Posterior vena cava (tissue), 2 donors: ENCODE results near the gene INPP4A. TPM values are rescaled to one million over a fixed set of nuclear protein-coding genes. Genes with fewer than 3 reads are reported as not detected.
A peak's percentile ranks its signal among the peaks of the same experiment; 100 is the strongest.

Experiments
- DNase-seq: peaks from one replicate; pipeline ENCODE4 v3.0.0-alpha.2; 2020; ENCODE audit warnings: low spot score
- intact Hi-C, 2 donors: fragments of 100-400 bp; cut with DNase I; formaldehyde crosslinking; loops; one replicate each; pipeline versions ENCODE4 v1.14.1 to v1.14.2; 2022 to 2023
- total RNA-seq, 2 donors: library from RNA; stranded (reverse); fragmentation: NEBNext Ultra II Directional; extraction: Animal tissue kit (Norgen Biotek cat#: 25700); gene quantifications; one replicate each; pipeline ENCODE4 v1.2.1, GENCODE V29; 2021
- donor health status: DM: yes; HTN: yes; CAD: no.
- donor health status: DM: yes; HTN: yes; CAD: no.

INPP4A gene
- total RNA-seq, 2 donors from 2014 or later = 31.5 to 42.9 TPM

DNA sequence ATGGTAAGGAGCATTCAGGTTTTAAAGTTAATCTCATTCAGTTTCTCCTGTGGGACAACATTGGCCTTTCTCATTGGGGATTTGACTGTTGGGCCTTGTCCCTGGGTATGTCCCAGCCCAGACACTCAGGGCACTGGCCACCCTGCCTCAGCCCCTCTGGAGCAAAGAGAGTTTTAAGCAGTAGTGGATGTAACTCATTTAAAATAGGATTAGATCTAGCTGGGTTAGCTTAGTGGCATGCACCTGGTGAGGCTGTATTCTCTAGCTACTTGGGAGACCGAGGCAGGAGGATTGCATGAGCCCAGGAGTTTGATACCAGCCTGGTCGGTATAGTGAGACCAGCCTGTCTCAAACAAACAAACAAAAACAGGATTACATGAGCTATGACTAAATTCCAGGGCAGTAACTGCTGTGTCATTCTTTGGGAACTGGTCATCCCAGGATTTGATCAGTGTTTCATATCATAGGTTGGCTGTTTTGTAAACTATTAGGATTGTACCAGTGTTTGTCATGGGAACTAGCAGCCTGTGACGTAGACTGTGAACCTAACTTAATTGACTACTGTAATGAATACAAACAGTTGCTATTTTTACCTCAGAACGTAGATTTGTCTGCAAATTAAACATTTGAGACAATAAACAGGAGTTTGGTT, 12.5 kb downstream of the INPP4A start:
- DNase-seq = no peak
- intact Hi-C loops = no loop called here

DNA sequence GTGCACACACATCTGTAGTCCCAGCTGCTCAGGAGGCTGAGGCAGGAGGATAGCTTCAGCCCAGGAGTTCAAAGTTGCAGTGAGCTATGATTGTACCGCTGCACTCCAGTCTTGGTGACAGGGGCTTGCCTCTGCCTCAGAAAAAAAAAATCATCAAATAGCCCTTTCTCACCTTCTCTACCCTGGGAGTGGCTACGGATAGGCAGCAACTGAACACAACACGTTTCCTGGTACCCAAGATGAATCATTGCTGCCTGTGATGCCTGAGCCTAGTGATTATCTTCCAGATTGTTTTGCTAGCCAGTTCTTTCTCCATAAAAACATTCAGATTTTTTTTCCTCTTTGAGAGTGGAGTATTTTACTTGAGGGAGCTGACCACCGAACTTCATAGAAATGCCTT, 13.5 kb downstream of the INPP4A start:
- no peak for DNase-seq
- intact Hi-C loops = no loop called here

DNA sequence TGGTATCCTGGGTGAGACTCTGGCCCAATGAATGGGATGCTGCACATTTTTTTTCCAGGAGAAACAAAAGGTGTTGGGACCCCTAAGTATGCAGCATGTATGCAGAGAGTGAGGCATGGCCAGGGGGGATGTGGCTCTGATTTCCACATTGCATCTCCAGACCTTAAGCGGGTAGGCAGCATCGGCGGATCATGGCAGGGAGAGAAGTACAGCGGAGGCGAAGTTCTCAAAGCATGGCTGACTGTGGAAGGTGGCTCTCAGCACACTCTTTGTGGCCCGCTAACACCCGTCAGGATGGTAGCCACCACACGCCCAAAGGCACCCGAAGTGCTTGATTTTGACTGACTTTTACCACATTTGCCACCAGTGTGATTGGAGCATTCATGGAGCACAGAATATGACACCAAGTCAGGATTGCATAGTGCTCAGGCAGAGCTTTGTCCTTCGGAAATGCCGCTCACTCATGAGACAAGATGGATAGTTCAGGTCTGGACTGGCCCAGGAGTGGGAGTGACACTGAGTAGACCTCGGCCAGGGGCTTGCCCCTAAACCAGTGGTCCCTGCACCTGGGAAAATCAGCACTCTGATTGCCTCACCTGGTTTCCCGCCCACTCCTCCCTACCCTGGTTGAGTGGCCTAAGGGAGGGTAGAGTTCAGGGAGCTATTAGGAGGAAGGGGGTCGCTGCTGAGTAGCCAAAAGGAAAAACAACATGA, 14.2 kb downstream of the INPP4A start:
- peak; percentile 49 for DNase-seq
- intact Hi-C loops = no loop called here

DNA sequence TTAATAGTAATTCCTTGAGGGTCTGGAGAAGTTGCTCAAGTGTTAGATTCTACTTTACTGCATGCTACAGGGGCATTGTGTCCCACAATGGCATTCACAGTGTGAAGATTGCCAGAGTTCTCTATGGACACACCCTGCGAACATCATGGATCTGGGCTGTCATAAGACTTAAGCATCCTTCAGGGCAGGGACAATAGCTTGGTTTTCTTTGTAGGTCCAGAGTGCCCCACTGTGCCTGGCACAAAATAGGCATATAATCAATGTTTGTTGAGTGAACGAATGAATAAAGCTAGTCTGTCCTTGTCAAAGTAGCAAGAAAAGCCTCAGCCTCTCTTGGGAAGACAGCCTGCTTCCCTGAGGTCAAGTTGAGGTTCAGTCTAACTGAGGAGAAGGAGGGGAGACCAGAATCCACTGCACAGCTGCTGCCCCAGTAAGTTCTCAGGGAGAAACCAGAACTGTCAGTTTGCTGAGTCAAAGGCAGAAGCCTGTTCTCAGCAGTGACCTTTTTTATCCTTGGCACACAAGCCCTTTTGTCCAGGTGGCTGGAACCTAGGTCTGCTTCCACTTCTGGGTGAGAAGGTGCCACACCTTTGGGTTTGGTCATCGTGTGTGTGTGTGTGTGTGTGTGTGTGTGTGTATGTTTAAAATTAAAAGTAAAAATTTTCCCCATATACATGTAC, 15.0 kb downstream of the INPP4A start:
- intact Hi-C loops = no loop called here
- DNase-seq = peak; percentile 13

DNA sequence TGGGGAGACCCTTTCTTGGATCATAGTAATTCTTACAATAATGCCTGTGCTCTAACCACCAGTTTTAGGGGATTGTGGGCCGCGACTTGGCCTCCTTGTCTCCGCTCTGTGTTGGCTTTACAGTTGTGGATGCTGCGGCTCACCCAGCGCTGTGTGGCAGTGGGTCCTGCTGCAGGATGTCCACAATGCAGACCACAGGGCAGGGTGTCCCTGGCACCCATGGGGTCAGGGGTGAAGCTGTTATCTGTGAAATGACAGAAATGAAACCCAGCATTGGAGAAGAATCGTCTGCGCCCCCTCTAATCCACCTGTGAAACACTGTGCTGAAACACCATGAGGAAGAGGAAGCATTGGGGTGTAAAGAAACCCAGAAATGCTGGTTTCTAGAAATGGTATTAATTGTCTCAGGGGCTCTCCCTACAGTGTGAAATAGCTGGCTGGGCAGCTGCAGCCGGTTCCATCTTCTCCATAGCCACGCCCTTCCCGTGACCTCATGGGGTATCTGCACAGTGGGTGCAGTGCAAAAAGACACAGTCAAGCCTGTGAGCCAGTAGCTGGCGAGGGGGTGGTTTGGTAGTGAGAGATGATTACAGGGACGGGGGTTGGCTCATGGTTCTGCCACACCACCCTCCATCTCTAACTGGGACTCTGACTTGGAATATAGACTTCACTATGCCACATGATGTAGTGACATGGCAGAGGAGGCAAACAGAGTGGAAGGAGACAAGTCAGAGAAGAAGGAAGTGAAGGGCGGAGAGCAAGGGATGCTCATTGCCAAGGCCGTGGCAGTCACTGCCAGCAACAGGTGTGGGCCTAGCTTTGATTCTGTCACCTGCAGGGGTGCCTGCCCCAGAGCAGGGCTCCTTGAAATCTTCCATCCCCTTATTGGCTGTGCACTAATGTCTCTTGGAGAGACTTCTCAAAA, 16.2 kb downstream of the INPP4A start:
- intact Hi-C loops = no loop called here
- DNase-seq = peak; percentile 81

DNA sequence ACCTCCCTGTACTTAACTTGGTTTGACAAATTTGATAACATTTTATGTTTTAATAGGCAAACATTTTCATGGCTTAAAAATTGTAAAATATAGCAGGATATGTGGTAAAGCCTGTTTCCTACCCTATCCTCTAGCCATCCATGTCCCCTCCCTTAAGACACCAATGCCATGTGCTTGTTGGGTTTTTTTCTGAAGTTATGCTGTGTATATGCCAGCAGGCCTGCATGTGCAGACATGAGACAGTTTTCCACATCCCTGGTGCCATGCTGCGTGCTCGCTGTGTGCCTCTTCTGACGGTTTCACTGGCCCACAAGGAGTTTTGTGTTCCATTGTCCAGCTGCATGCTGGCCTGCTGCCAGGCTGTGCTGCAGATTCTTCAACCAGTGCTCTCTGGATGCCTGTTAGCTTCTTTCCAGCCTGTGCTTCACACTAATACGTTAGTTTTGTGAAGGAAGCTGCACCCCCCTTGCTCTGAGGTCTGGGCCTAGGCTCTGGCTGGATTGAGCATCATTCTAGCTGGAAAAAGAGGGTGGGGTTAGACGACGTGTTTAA, 16.9 kb downstream of the INPP4A start:
- DNase-seq = peak; percentile 32
- intact Hi-C loops = no loop called here

DNA sequence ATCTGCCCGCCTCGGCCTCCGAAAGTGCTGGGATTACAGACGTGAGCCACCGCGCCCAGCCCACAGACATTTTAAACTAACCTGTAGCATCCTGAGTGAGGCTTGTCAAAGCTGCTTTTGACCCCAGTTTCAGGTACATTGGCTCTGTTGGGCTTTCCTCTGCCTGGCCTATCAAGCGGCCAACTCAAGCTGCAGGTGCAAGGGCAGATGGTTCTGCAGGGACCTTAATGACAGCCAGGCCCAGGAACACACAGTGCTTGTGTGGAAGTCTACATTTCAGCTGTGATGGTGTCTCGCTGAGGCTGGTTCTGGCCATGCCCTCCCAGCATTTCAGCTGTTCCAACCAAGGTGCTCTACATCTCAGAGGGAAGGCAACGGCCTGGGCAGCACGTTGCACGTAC, 18.4 kb downstream of the INPP4A start:
- intact Hi-C loops = no loop called here
- peak; percentile 57 for DNase-seq

DNA sequence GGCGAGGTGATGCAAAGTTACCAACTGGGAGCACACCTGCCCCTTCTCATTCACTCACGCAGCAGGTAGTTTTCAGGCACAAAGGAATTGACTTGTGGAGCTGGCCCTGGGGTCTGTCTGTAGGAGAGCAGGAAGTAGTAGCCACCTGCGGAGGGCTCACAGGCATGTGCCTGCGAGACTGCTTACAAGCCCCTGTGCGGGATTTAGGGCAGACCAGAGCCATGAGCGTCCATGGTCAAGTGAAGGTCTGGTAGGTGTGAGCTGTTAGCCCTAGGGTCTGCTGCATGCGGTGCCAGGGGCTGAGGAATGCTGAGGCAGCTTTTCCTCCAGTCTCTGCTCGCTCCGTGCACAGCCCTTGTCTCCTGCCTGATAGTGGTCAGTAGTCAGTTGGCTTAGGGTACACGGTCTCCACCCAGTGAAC, 18.9 kb downstream of the INPP4A start:
- DNase-seq = peak; percentile 40
- intact Hi-C loops = no loop called here

DNA sequence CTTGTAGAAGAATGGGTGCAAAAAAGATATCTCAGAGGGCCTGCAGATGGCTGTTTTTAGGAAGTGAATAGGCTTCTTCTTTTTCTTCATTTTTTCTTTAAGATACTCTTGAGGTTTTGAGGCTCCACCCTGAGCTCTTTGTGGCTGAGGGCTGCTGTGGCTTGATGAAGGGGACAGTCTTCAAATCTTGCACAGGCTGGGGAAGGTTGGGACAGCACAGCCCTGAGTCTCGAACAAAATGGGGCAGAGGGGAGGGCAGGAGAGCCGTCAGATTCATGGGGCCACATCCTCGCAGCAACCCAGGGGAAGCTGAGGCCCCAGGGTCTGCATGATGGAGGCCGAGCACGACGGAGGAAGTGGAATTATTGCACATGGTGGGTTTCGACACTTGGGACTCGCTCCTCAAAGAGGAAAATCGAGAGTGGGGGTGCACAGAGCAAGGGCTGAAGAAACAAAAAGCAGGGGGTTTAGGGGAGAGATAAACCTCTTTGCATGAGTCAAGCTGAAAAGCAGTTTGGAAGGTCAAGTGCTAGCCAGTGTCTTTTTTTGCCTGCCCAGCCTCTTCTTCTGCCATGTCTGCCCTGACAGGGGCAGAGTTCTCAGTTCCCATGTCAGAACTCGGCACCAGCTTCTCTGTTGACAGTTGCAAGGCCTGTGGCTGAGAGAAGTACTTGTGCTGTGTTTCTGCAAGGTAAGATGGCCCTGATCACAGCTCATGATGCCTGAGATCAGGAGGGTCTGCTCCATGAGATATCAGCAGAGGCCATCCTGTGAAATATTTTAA, 19.5 kb downstream of the INPP4A start:
- intact Hi-C loops = no loop called here
- peak; percentile 61 for DNase-seq

DNA sequence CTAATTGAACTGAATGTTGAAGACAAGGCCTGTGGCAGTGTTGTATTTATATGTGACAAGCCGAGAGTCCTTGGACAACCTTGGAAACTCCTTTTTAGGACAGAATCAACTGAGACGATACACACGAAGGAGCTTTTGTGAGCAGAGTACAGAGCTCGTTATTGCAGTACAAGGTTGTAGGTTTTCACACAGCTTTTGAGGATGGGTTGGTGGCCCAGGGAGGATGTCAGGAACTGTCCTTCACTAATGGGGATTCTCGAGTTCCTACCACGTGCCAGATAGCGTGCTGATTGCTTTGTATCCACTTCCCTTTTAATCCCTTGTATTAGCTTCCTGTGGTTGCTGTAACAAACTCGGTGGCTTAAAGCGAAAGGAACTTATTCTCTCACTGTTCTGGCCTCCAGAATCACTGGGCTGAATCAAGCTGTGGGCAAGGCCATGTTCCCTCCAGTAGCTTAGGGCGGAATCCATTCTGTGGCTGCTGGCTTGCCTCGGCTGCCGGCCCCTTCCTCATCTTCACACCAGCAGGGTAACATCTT, 20.2 kb downstream of the INPP4A start:
- peak; percentile 67 for DNase-seq
- intact Hi-C loops = no loop called here

DNA sequence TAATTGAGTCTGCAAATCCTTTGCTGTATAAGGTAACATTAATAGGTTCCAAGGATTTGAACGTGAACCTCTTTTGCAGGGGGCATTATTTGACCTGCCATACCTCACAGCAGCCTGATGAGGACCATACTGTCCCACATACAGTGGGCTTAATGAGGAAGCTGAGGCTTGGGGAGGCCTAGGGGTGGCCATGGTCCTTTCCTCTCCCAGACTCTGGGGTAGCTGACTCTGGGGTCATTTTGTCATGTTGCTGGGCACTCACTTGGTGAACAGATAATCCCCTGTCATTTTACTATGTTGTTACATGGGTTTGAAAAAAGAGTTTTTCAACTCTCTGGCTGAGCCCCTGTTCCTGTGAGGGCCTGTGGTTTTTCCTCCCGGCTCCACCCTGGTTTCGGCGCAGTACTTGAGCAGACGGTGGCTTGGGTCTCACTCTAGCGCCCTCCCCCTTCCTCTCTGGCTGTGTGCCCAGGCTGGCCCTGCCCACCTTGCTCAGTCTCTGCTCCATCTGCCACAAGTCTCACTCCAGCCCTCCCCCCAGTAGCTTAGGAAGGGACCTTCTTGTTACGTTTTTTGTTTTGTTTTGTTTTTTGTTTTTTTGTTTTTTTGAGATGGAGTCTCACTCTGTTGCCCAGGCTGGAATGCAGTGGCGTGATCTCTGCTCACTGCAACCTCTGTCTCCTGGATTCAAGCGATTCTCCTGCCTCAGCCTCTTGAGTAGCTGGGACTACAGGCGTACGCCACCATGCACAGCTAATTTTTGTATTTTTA, 21.0 kb downstream of the INPP4A start:
- DNase-seq = peak; percentile 90
- intact Hi-C loops = no loop called here

DNA sequence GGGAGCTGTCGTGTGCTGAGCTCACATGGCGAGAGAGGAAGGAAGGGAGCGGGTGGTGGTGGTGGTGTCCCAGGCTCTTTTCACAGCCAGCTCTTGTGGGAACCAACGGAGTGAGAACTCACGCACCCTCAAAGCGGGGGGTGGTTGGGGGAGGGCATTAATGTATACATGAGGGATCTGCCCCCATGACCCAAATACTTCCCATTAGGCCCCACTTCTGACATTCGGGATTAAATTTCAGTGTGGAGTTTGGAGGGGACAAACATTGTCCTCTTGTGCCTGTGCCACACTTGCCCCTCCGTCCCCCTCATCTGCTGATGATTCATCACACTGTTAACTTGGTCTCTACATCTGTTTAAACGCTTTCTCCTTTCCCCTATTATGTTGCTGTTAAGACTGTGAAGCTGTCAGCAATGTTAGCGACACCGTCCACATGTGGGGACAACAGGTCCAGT, 22.5 kb downstream of the INPP4A start:
- intact Hi-C loops = no loop called here
- peak; percentile 46 for DNase-seq

DNA sequence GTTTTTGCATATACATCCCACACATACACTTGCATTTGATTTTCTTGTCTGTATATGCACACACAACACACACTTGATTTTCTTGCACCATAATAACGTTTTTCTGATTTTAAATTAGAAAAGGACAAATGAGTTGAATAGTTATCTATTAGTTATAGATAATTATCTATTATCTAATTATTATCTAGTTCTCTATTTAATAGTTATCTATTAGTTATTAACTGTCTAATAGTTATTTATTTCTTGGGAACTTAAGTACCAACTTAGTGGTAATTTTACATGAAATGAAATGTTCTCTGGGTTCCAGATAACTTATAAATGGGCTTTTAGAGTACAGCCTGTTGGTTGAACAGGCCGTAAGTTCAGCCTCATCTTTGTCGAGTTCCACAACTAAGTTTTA, 23.0 kb downstream of the INPP4A start:
- intact Hi-C loops = no loop called here
- DNase-seq = no peak

DNA sequence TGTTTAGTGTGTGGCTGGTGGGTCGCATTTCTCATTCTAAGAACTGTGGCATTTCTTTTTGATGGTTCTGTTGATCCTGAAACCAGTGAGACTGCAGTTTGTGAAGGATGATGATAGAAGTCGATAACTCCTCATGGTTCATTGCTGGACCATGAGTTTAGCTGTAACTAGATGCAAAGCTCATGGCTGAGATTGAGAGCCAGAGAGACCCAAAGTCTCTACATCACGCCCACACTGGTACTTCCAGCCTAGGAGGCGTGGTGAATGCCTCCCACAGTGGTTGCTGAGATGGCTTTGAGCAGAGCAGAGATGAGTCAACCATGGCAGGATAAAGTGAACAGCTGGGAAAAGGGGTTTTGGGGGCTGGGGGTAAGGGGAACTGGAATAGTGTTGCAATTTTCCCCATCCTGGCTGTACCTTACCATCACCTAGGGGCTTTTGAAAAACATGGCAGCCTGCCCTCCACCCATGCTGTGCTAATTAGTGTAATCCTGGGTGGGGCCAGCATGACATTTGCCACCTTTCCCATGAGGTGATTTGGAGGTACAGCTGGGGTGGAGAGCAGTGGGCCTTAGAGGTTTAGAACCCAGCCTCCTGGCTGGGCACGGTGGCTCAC, 24.1 kb downstream of the INPP4A start:
- no peak for DNase-seq
- intact Hi-C loops = no loop called here

DNA sequence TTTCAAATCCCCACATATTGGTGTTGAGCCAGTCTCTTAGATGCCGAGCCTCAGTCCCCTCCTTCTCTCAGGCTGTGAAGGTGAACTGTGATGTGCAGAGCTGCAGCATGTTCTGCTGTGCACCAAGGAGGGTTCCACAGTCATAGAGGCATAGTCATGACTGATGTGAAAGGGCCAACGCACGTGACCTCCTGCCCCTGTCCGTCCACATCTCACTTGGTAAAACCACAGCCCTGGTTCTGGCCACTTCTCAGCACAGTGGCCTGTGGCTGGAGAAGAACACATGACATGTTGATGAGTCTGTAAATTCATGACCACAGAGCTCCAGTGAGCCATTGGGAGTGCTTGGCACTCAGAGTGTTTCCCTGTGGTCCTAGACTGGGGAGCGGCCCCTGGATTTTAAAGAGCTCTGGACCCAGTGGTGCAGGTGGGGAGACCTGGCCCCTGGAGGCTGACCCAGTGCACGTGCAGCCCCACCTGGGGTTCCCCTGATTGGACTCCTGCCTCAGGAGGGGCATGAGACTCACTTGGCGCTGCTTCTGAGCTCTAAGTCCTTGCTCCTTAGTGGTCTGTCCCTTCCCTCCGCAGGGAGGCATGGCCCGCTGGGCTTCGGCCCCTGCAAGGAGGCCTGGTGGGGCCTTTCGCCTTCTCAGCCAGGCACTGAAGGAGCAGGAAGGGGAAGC, 25.3 kb downstream of the INPP4A start:
- no peak for DNase-seq
- intact Hi-C loops = no loop called here

DNA sequence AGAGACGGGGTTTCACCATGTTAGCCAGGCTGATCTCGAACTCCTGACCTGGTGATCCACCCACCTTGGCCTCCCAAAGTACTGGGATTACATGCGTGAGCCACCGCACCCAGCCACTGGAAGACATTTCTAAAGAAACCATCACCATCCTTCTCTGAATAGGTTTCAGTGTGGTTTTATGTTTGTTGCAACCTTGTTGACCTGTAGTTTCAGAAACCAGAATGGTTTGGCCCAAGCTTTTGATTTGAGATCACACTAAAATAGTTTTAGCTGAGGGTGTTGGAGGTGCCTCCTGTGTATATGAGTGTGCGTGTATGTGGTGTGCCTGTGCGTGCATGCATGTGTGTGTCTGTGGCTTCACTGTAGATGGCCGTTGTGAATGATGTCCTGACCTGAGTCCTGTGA, 26.2 kb downstream of the INPP4A start:
- no peak for DNase-seq
- intact Hi-C loops = no loop called here
